ENCODE measurements around the gene ELOVL6. TPM values are rescaled to one million over a fixed set of nuclear protein-coding genes. Genes with fewer than 3 reads are reported as not detected.

Gene ELOVL6
- total RNA-seq, 4 donors from 2014 or later, result 15.9 to 32.2 (median 20.4) TPM

GRCh38 chr4:110062166-110062565 lies 136.2 kb downstream of the ELOVL6 start:
- intact Hi-C loops (cut with DNase I; ENCODE audit: low total_unique reads), result no loop called here
- no peak overlapping the region for H3K4me3 ChIP-seq (ENCODE audit: low read depth, poor library complexity, severe bottlenecking)
- no peak for DNase-seq (ENCODE audit: low spot score in 2 of 2)
- TF ChIP-seq CTCF (IDR thresholded peaks at IDR 0.05) (no peak), POLR2A (IDR thresholded peaks at IDR 0.05) (no peak)
- WGBS, 2 donors, result 94 to 97% methylated on average over 5 of the region's 5 CpGs

- intact Hi-C loops (cut with DNase I; ENCODE audit: low total_unique reads), result no loop called here
- no peak for DNase-seq (ENCODE audit: low spot score in 2 of 2)
- TF ChIP-seq POLR2A (IDR thresholded peaks at IDR 0.05), result no peak
- no peak for TF ChIP-seq CTCF (IDR thresholded peaks at IDR 0.05)
- H3K4me3 ChIP-seq (ENCODE audit: low read depth, poor library complexity, severe bottlenecking), result no peak overlapping the region
- 86 to 91% methylated on average over 2 of the region's 2 CpGs for WGBS, 2 donors
Measured at GRCh38 chr4:110061076-110061475, 137.3 kb downstream of the ELOVL6 start.

GRCh38 chr4:110059556-110060191 lies 138.7 kb downstream of the ELOVL6 start:
- no peak for DNase-seq (ENCODE audit: low spot score in 2 of 2)
- 72 to 85% methylated on average over 3 of the region's 3 CpGs for WGBS, 2 donors
- intact Hi-C loops (cut with DNase I; ENCODE audit: low total_unique reads), result no loop called here
- TF ChIP-seq CTCF (IDR thresholded peaks at IDR 0.05) (no peak), POLR2A (IDR thresholded peaks at IDR 0.05) (no peak)
- no peak overlapping the region for H3K4me3 ChIP-seq (ENCODE audit: low read depth, poor library complexity, severe bottlenecking)

GRCh38 chr4:110058677-110059076 lies 139.7 kb downstream of the ELOVL6 start:
- intact Hi-C loops (cut with DNase I; ENCODE audit: low total_unique reads), result no loop called here
- WGBS, 2 donors, result 93% methylated on average over 1 of the region's 1 CpG
- no peak for TF ChIP-seq CTCF (IDR thresholded peaks at IDR 0.05)
- TF ChIP-seq POLR2A (IDR thresholded peaks at IDR 0.05), result no peak
- DNase-seq (ENCODE audit: low spot score in 2 of 2), result no peak
- H3K4me3 ChIP-seq (ENCODE audit: low read depth, poor library complexity, severe bottlenecking), result no peak overlapping the region

- WGBS, 2 donors, result 85 to 88% methylated on average over 3 of the region's 3 CpGs
- DNase-seq (ENCODE audit: low spot score in 2 of 2), result no peak
Measured at GRCh38 chr4:110055158-110055768, 143.2 kb downstream of the ELOVL6 start.

More at GRCh38 chr4:110055158-110055768, 143.2 kb downstream of the ELOVL6 start:
- TF ChIP-seq CTCF (IDR thresholded peaks at IDR 0.05) (no peak), POLR2A (IDR thresholded peaks at IDR 0.05) (no peak)
- intact Hi-C loops (cut with DNase I; ENCODE audit: low total_unique reads), result no loop called here
- H3K4me3 ChIP-seq (ENCODE audit: low read depth, poor library complexity, severe bottlenecking), result no peak overlapping the region
